HL-60 (cell line): ENCODE measurements around the gene SSTR1.

Experiments used
- CTCF ChIP-seq: IDR thresholded peaks from one replicate; pipeline ENCODE4 v1.5.1; 2011; ENCODE audit warnings: low read length, control low read depth, inconsistent platforms; ENCODE audit not compliant: insufficient read depth
- GABPA ChIP-seq: IDR thresholded peaks from 2 replicates; pipeline ENCODE4 v1.6.1; 2012; ENCODE audit warnings: low read depth
- POLR2AphosphoS5 ChIP-seq: IDR thresholded peaks from 2 replicates; pipeline ENCODE4 v1.6.1; 2012; ENCODE audit warnings: low read depth
- REST ChIP-seq: IDR thresholded peaks from 2 replicates; pipeline ENCODE4 v1.6.1; 2012; ENCODE audit warnings: low read depth; ENCODE audit not compliant: insufficient replicate concordance
- SPI1 ChIP-seq: IDR thresholded peaks from 2 replicates; pipeline ENCODE4 v1.6.1; 2012; ENCODE audit warnings: low read depth, mild to moderate bottlenecking, borderline replicate concordance

GRCh38 chr14:38206689-38207376 lies 871 bp upstream of the SSTR1 start:
- no peak for TF ChIP-seq CTCF
- TF ChIP-seq REST: no peak
- TF ChIP-seq POLR2AphosphoS5: no peak
- TF ChIP-seq GABPA: no peak
- no peak for TF ChIP-seq SPI1
